Effector memory CD4-positive, alpha-beta T cell (primary cell): ENCODE measurements around the gene PRKAR1B.

ENCODE experiments used
- DNase-seq, 3 donors: peaks; one replicate each; pipeline ENCODE4 v3.0.0-alpha.2; 2020
- H3K27ac ChIP-seq: 2 replicates; pipeline ENCODE4 v1.7.0; 2013; ENCODE audit warnings: mild to moderate bottlenecking, low read length, moderate library complexity; ENCODE audit not compliant: insufficient read depth, poor library complexity, severe bottlenecking
- H3K27me3 ChIP-seq: replicated peaks from 2 replicates; pipeline ENCODE4 v1.7.0; 2013; ENCODE audit warnings: mild to moderate bottlenecking, low read length; ENCODE audit not compliant: insufficient read depth, control insufficient read depth, poor library complexity, severe bottlenecking
- H3K36me3 ChIP-seq: 2 replicates; pipeline ENCODE4 v1.7.0; 2013; ENCODE audit warnings: mild to moderate bottlenecking, low read length, moderate library complexity; ENCODE audit not compliant: control insufficient read depth, insufficient read depth
- H3K4me1 ChIP-seq: 2 replicates; pipeline ENCODE4 v1.7.0; 2013; ENCODE audit warnings: low read length, mild to moderate bottlenecking; ENCODE audit not compliant: control insufficient read depth, insufficient read depth, poor library complexity, severe bottlenecking
- H3K4me3 ChIP-seq: 2 replicates; pipeline ENCODE4 v1.7.0; 2013; ENCODE audit warnings: low read length, low read depth, mild to moderate bottlenecking; ENCODE audit not compliant: insufficient read depth, poor library complexity, severe bottlenecking
- H3K9me3 ChIP-seq: 2 replicates; pipeline ENCODE4 v1.7.0; 2013; ENCODE audit warnings: mild to moderate bottlenecking, low read length, moderate library complexity; ENCODE audit not compliant: control insufficient read depth

Gene PRKAR1B

DNA sequence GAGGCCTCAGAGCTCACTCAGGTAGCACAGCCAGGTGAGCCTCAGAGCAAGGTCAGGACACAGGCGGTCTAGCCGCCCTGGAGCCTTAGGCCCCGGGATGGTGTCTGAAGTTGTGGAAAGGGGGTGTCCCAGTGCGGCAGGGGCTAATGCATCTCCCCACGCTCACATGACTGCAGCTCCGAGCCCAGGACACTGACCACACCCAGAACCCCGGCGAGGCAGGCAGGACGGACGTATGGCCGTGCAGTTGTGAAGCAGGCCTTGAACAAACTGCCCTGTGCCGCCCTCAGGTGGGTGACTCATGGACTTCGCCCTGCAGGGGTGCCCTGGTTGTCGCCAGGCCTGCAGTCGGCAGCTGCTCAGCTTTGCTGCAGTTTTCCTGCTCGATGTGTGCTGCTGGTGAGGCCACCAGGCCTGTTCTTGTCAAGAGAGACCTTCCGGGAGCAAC lies 5.0 kb upstream of the PRKAR1B start:
- Histone ChIP-seq H3K36me3 (peaks cover 16% of the 10 kb centered on the region), H3K9me3 (no peaks in the 10 kb centered on the region), H3K27me3 (no peaks in the 10 kb centered on the region), H3K27ac (no peak overlapping the region), H3K4me1 (peaks cover 6% of the 10 kb centered on the region), H3K4me3 (no peak overlapping the region)
- no peak for DNase-seq

DNA sequence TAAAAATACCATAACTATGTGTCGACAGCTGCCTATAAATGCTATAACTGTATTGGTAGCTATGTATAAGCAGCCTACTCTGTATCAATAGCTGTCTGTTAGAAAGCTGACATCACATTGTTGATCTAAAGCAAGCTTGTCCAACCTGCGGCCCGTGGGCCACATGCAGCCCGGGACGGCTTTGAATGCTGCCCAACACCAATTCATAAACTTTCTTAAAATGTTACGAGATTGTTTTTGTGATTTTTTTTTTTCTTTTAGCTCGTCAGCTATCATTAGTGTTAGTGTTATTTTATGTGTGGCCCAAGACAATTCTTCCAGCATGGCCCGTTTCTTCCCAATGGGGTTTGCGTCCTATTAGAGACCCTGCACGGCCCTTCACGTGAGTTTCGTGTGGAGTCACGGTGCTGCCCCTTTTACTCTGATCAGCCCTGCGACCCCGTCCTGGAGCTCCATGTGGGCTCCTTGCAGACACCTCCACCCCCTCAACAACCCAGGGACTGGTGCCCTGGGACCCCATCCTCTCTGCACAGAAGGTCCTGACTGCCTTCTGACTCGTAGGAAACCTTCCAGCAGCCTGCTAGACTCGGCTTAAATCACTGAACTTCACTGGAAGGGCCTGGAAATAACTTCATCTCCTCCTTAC lies 4.5 kb upstream of the PRKAR1B start:
- Histone ChIP-seq H3K9me3 (no peaks in the 10 kb centered on the region), H3K4me3 (no peak overlapping the region), H3K36me3 (peaks cover 16% of the 10 kb centered on the region), H3K4me1 (peaks cover 6% of the 10 kb centered on the region), H3K27ac (no peak overlapping the region), H3K27me3 (no peaks in the 10 kb centered on the region)
- DNase-seq = no peak

DNA sequence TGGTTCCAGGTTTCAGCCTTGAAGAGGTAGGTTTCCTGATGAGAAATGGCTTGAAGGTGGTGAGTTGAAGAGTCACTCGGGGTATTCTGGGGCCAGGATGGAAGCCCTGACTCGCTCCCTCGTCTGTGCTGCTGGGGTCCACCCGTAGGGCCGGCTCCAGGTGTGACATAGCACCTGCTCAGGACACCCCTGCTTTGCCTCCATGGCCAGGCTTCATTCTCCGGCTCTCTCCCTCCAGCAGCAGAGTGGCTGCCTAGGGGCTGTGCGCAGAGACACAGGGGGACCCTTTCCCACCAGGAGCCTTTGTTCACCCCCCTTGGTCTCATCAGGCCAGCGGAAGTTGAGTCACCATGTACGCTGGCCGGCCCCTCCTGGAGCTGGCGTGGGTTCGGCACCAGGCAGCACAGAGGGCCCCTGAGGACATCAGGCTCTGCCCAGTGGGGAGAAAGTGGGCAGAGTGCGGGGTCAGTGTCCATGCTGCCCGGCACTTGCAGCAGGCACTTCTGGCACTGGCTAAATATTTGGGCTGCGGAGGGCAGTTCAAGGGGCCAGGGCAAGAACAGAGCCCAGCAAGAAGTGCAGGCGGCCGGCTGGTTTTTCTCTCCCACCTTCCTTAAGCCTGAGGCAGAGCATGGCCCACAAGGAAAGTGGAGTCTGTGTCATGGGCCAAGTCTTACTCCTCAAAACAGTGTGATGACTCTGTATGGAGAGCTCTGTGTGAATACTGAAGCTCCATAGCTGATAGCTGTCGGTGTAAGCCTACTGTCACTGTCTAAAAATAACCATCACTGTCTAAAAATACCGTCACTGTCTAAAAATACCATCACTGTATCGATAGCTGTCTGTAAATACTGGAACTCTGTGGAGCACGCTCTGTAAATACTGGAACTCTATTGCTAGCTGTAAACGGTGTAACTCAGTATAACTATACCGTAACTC lies 3.7 kb upstream of the PRKAR1B start:
- H3K9me3 ChIP-seq = no peaks in the 10 kb centered on the region
- no peak for DNase-seq
- H3K27ac ChIP-seq = no peak overlapping the region
- H3K4me1 ChIP-seq = peaks cover 11% of the 10 kb centered on the region
- no peaks in the 10 kb centered on the region for H3K27me3 ChIP-seq
- H3K4me3 ChIP-seq = no peak overlapping the region
- H3K36me3 ChIP-seq = peaks cover 16% of the 10 kb centered on the region

DNA sequence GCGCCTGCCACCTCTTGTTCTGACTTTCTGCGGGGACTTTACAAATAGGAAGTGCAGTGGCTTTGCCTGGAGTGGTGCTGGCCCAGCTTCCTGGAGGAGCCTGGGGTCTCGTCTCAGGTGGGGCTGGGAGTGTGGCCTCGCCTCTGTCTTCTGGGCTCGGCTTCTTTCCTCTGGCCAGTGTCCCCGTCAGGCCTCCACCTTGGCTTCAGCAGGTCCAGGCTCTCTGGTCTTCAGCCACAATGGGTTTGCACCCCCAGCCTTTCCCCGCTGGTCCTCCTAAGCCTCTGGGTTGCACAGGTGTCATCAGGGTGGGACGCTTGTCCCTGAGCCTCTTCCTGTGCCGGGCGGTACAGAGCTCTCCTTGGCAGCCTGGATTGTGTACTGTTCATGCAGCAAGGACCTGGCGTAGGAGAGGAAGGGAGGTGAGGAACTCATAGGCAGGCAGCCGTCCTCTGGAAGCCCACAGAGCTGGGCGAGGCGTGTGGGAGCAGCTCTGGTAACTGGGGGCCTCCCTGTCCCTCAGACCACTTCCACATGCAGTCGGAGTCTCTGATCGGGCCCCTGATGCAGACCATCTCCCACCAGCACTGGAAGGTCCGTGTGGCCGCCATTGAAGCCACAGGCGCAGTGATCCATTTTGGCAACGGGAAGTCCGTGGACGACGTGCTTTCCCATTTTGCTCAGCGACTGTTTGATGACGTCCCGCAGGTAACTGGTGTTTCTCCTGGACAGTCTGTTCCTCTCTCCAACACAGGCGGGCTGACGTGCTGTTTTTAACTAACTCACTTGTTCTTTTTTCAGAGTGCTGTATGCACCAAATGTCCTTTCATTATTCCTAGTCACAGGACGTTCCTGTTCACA lies 2.3 kb upstream of the PRKAR1B start:
- Histone ChIP-seq H3K27ac (no peak overlapping the region), H3K27me3 (no peaks in the 10 kb centered on the region), H3K9me3 (no peaks in the 10 kb centered on the region), H3K4me3 (no peak overlapping the region), H3K36me3 (peaks cover 16% of the 10 kb centered on the region), H3K4me1 (peaks cover 12% of the 10 kb centered on the region)
- no peak for DNase-seq

DNA sequence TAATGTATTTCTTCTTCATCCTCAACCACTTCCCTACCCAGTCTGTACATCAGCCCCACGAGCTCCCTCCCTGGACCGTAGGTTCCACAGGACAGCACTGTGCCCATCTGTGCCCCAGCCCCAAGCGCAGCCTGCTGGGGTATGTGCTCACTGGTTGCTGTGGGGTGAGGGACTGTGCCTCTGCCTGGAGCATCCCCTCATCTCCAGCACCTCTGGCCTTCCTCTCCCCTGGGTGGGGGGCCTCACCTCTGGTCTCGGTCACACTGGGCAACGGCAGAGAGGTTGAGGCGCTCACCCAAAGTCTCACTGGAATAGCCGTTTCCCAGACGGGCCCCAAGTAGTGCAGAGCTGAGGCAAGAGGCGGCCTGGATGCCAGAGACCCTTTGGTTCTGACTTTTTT lies 1.5 kb upstream of the PRKAR1B start:
- no peak for DNase-seq
- H3K36me3 ChIP-seq = peaks cover 16% of the 10 kb centered on the region
- H3K27ac ChIP-seq = no peak overlapping the region
- H3K9me3 ChIP-seq = no peaks in the 10 kb centered on the region
- peaks cover 12% of the 10 kb centered on the region for H3K4me1 ChIP-seq
- no peaks in the 10 kb centered on the region for H3K27me3 ChIP-seq
- no peak overlapping the region for H3K4me3 ChIP-seq

DNA sequence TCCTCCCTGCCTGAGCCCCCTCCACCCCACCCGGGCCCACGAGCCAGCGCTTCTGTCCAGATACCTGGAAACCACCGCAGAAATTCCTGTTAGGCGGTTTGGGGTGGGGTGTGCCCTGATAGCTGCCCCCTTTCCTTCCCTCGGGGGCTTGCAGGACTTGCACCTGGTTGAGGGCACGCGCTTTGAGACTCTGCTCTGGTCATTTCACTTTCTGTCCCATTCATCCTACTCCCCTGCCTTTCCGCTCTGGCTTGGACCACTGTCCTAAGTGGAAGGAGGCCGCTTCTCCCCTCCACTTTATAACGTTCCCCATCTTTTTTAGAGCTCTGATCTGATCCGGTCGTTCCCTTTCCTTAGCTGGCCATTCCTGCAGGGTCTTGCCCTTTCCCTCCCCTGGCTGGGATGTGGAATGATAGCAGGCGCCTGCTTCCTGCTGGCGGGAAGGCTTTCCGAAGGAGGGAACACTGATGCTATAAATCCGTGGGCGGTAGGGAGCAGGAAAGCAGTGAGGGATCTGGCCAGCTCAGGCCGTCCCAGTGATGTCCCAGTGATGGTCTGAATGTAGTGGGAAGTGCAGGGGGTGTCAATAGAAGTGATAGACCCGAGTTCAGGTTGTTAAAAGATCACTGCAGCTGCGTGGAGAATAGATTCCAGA lies 852 bp upstream of the PRKAR1B start:
- Histone ChIP-seq H3K9me3 (no peaks in the 10 kb centered on the region), H3K4me1 (peaks cover 12% of the 10 kb centered on the region), H3K4me3 (peak overlapping the region; percentile 46), H3K27ac (no peak overlapping the region), H3K36me3 (peaks cover 16% of the 10 kb centered on the region), H3K27me3 (no peaks in the 10 kb centered on the region)
- no peak for DNase-seq

DNA sequence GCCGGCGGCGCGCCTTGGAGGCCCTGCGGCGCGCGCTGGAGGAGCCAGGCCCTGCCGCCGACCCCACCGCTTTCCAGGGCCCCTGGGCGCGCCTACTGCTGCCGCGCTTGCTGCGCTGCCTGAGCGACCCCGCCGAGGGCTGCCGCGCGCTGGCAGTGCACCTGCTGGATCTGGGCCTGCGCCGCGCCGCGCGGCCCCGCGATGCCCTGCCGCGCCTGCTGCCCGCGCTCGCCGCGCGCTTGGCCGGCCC lies 302 bp downstream of the PRKAR1B start:
- Histone ChIP-seq H3K36me3 (peaks cover 13% of the 10 kb centered on the region), H3K4me3 (peak overlapping the region; percentile 46), H3K27ac (peak overlapping the region; percentile 16), H3K4me1 (peaks cover 12% of the 10 kb centered on the region), H3K27me3 (no peaks in the 10 kb centered on the region), H3K9me3 (no peaks in the 10 kb centered on the region)
- no peak for DNase-seq

DNA sequence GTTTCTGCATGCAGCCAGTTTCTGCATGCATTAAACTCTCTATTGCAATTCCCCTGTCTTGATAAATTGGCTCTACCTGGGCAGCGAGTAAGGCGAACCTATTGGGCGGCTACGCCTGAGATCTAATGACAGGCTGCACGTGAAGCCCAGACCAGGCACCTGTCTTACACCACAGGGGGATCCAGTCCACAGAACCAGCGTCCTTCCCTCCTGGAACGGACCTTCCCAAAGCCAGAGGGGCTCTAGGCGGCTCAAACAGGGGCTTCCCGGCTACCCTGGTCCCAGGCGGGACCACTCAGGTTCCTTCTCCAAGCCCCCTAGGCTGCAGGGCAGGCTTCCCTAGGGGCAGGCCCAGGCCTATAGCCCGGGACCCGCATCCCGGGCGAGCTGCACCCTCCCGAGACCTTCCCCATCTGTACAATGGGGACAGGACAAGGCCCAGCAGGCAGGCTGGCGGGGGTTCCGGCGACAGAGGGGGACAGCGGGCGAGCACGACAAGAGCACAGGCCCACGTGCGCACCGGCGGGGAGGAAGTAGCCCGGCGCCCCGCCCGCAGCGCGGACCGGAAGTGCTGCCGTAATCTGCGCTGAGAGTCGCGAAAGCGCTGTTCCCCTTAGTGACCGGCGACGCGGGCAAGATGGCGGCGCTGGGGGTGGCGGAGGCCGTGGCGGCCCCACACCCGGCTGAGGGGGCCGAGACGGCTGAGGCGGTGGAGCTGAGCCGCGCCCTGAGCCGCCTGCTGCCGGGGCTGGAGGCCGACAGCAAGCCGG lies 812 bp downstream of the PRKAR1B start, which contains the start of gene DNAAF5:
Gene DNAAF5 (plus strand): TSS at position 616 of the 770 bp plus-strand sequence. CDS start 22 bp downstream, at position 638.
- Histone ChIP-seq H3K27ac (peak within 1 kb of the TSS; percentile 16), H3K9me3 (no peaks in the 10 kb centered on the region), H3K27me3 (no peaks in the 10 kb centered on the region), H3K4me3 (peak within 1 kb of the TSS; percentile 46), H3K4me1 (peaks cover 12% of the 10 kb centered on the region), H3K36me3 (peaks cover 11% of the 10 kb centered on the region)
- peak; percentile 68 to 76 (median 74) for DNase-seq
